Trophoblast cell (in vitro differentiated cells and primary cell): ENCODE measurements around the gene PRSS21.

ENCODE experiments used
- DNase-seq, 2 donors: peaks; one replicate each; pipeline ENCODE4 v3.0.0-alpha.2; 2016
- H2AFZ ChIP-seq: 2 replicates; pipeline ENCODE4 v1.6.1; 2013; ENCODE audit warnings: low read length, moderate library complexity, mild to moderate bottlenecking; ENCODE audit not compliant: insufficient read depth, poor library complexity
- H2AK5ac ChIP-seq: 2 replicates; pipeline ENCODE4 v1.6.1; 2013; ENCODE audit warnings: mild to moderate bottlenecking, low read length
- H2BK120ac ChIP-seq: 2 replicates; pipeline ENCODE4 v1.6.1; 2013; ENCODE audit warnings: low read length, mild to moderate bottlenecking, moderate library complexity; ENCODE audit not compliant: insufficient read depth, poor library complexity
- H2BK12ac ChIP-seq: 2 replicates; pipeline ENCODE4 v1.6.1; 2013; ENCODE audit warnings: mild to moderate bottlenecking, low read length, moderate library complexity
- H2BK5ac ChIP-seq: 2 replicates; pipeline ENCODE4 v1.6.1; 2013; ENCODE audit warnings: low read length, low read depth, moderate library complexity, mild to moderate bottlenecking; ENCODE audit not compliant: poor library complexity
- H3K14ac ChIP-seq: 2 replicates; pipeline ENCODE4 v1.6.1; 2013; ENCODE audit warnings: mild to moderate bottlenecking, low read length
- H3K18ac ChIP-seq: 2 replicates; pipeline ENCODE4 v1.6.1; 2013; ENCODE audit warnings: mild to moderate bottlenecking, low read length
- H3K23ac ChIP-seq: 2 replicates; pipeline ENCODE4 v1.6.1; 2013; ENCODE audit warnings: low read length
- H3K27ac ChIP-seq: 2 replicates; pipeline ENCODE4 v1.5.1; 2013; ENCODE audit warnings: low read depth, mild to moderate bottlenecking, inconsistent platforms, low read length, moderate library complexity
- H3K27me3 ChIP-seq: 2 replicates; pipeline ENCODE4 v1.6.1; 2013; ENCODE audit warnings: inconsistent platforms, mild to moderate bottlenecking, low read length, moderate library complexity; ENCODE audit not compliant: insufficient read depth
- H3K36me3 ChIP-seq, 2 experiments: 1 replicate in 1 of 2; 2 replicates in 1 of 2; pipeline ENCODE4 v1.6.1; 2013; ENCODE audit warnings: low read length in 2 of 2, mild to moderate bottlenecking in 2 of 2, moderate library complexity in 1 of 2; ENCODE audit not compliant: insufficient read depth in 2 of 2, control insufficient read depth in 1 of 2
- H3K4ac ChIP-seq: 2 replicates; pipeline ENCODE4 v1.6.1; 2013; ENCODE audit warnings: low read depth, mild to moderate bottlenecking, low read length, moderate library complexity
- H3K4me1 ChIP-seq, 2 experiments: 1 replicate in 1 of 2; 2 replicates in 1 of 2; pipeline ENCODE4 v1.6.1; 2013; ENCODE audit warnings: low read length in 2 of 2, mild to moderate bottlenecking in 2 of 2, moderate library complexity in 1 of 2; ENCODE audit not compliant: insufficient read depth in 2 of 2, control insufficient read depth in 1 of 2
- H3K4me2 ChIP-seq: 2 replicates; pipeline ENCODE4 v1.6.1; 2013; ENCODE audit warnings: inconsistent platforms, mild to moderate bottlenecking, low read length, moderate library complexity
- H3K4me3 ChIP-seq: 2 replicates; pipeline ENCODE4 v1.5.1; 2013; ENCODE audit warnings: mild to moderate bottlenecking, low read depth, low read length, inconsistent platforms
- H3K79me1 ChIP-seq: one replicate; pipeline ENCODE4 v1.6.1; 2013; ENCODE audit warnings: low read length
- H3K79me2 ChIP-seq: 2 replicates; pipeline ENCODE4 v1.6.1; 2013; ENCODE audit warnings: low read length, mild to moderate bottlenecking; ENCODE audit not compliant: control insufficient read depth, insufficient read depth, poor library complexity
- H3K9ac ChIP-seq: 2 replicates; pipeline ENCODE4 v1.6.1; 2013; ENCODE audit warnings: mild to moderate bottlenecking, low read length
- H3K9me3 ChIP-seq: 2 replicates; pipeline ENCODE4 v1.6.1; 2013; ENCODE audit warnings: low read depth, mild to moderate bottlenecking, control low read depth, inconsistent platforms, low read length; ENCODE audit not compliant: insufficient read depth
- H4K12ac ChIP-seq: 2 replicates; pipeline ENCODE4 v1.6.1; 2013; ENCODE audit warnings: low read depth, mild to moderate bottlenecking, low read length, moderate library complexity
- H4K8ac ChIP-seq: 2 replicates; pipeline ENCODE4 v1.6.1; 2013; ENCODE audit warnings: low read depth, mild to moderate bottlenecking, low read length, moderate library complexity
- H4K91ac ChIP-seq: one replicate; pipeline ENCODE4 v1.6.1; 2013; ENCODE audit warnings: low read depth, mild to moderate bottlenecking, low read length, moderate library complexity
- WGBS: extraction: QIAGEN DNeasy Blood & Tissue Kit; methylation state at CpG from one replicate; pipeline ENCODE4 v1.1.7; 2013; ENCODE audit warnings: missing lambda C conversion rate; ENCODE audit not compliant: insufficient read length, insufficient coverage; ENCODE audit errors: extremely low coverage; 5-methylcytosine and 5-hydroxymethylcytosine counted together

The PRSS21 gene

GRCh38 chr16:2818272-2818876, 1.3 kb downstream of the PRSS21 start:
- Histone ChIP-seq H3K36me3 (no peaks in the 10 kb centered on the region), H3K27ac (no peak overlapping the region), H3K4ac (no peak overlapping the region), H3K23ac (no peak overlapping the region), H3K9me3 (peaks cover 2% of the 10 kb centered on the region), H4K91ac (no peak overlapping the region), H2AK5ac (no peak overlapping the region), H4K12ac (no peak overlapping the region), H2BK5ac (no peak overlapping the region), H4K8ac (no peak overlapping the region), H3K14ac (no peak overlapping the region), H2BK120ac (no peak overlapping the region), H2BK12ac (no peak overlapping the region), H2AFZ (no peak overlapping the region), H3K4me3 (no peak overlapping the region), H3K79me1 (no peaks in the 10 kb centered on the region), H3K4me2 (no peak overlapping the region), H3K79me2 (no peaks in the 10 kb centered on the region), H3K4me1 (peaks cover 4 to 7% of the 10 kb centered on the region in 2 experiments), H3K18ac (no peak overlapping the region), H3K27me3 (no peaks in the 10 kb centered on the region), H3K9ac (no peak overlapping the region)
- no CpG with 5 or more reads among the region's 10 CpGs for WGBS
- peak in 1 of 2 donors; percentile 41 for DNase-seq

GRCh38 chr16:2819179-2819938, 2.3 kb downstream of the PRSS21 start:
- H4K91ac ChIP-seq: no peak overlapping the region
- no CpG with 5 or more reads among the region's 18 CpGs for WGBS
- H3K9ac ChIP-seq: no peak overlapping the region

GRCh38 chr16:2819939-2820835, 3.1 kb downstream of the PRSS21 start:
- no peak overlapping the region for H2AFZ ChIP-seq
- H3K79me2 ChIP-seq: no peaks in the 10 kb centered on the region
- H2BK120ac ChIP-seq: no peak overlapping the region
- no peaks in the 10 kb centered on the region for H3K36me3 ChIP-seq
- H2AK5ac ChIP-seq: no peak overlapping the region
- H3K9me3 ChIP-seq: peaks cover 2% of the 10 kb centered on the region
- H3K79me1 ChIP-seq: no peaks in the 10 kb centered on the region
- DNase-seq: no peak
- H3K27ac ChIP-seq: no peak overlapping the region
- H2BK5ac ChIP-seq: no peak overlapping the region
- H3K4me1 ChIP-seq: peaks cover 4 to 7% of the 10 kb centered on the region in 2 experiments
- no peak overlapping the region for H4K91ac ChIP-seq
- no peak overlapping the region for H3K4me3 ChIP-seq
- H3K9ac ChIP-seq: no peak overlapping the region
- no peak overlapping the region for H3K14ac ChIP-seq
- H3K4me2 ChIP-seq: no peak overlapping the region
- H4K12ac ChIP-seq: no peak overlapping the region
- H3K27me3 ChIP-seq: no peaks in the 10 kb centered on the region
- no CpG with 5 or more reads among the region's 17 CpGs for WGBS
- H3K4ac ChIP-seq: no peak overlapping the region
- no peak overlapping the region for H3K18ac ChIP-seq
- no peak overlapping the region for H4K8ac ChIP-seq
- H2BK12ac ChIP-seq: no peak overlapping the region
- no peak overlapping the region for H3K23ac ChIP-seq

More at GRCh38 chr16:2819179-2819938, 2.3 kb downstream of the PRSS21 start:
- no peak overlapping the region for H4K8ac ChIP-seq
- H2AK5ac ChIP-seq: no peak overlapping the region
- no peak overlapping the region for H3K4me2 ChIP-seq
- H3K36me3 ChIP-seq: no peaks in the 10 kb centered on the region
- no peak overlapping the region for H3K23ac ChIP-seq
- peaks cover 4 to 7% of the 10 kb centered on the region in 2 experiments for H3K4me1 ChIP-seq
- H3K14ac ChIP-seq: no peak overlapping the region
- no peaks in the 10 kb centered on the region for H3K79me1 ChIP-seq
- H3K4ac ChIP-seq: no peak overlapping the region
- no peak overlapping the region for H2BK5ac ChIP-seq
- H3K18ac ChIP-seq: no peak overlapping the region
- no peak overlapping the region for H2BK12ac ChIP-seq
- no peak overlapping the region for H4K12ac ChIP-seq
- H2AFZ ChIP-seq: no peak overlapping the region
- H3K27ac ChIP-seq: no peak overlapping the region
- no peaks in the 10 kb centered on the region for H3K27me3 ChIP-seq
- no peaks in the 10 kb centered on the region for H3K79me2 ChIP-seq
- no peak overlapping the region for H2BK120ac ChIP-seq
- H3K4me3 ChIP-seq: no peak overlapping the region
- no peak for DNase-seq
- H3K9me3 ChIP-seq: peaks cover 2% of the 10 kb centered on the region

GRCh38 chr16:2820836-2821486, 3.9 kb downstream of the PRSS21 start:
- Histone ChIP-seq H3K14ac (no peak overlapping the region), H2BK120ac (no peak overlapping the region), H3K4ac (no peak overlapping the region), H3K36me3 (no peaks in the 10 kb centered on the region), H3K27ac (no peak overlapping the region), H4K12ac (no peak overlapping the region), H2AFZ (no peak overlapping the region), H3K4me1 (peaks cover 4 to 7% of the 10 kb centered on the region in 2 experiments), H4K91ac (no peak overlapping the region), H3K79me1 (no peaks in the 10 kb centered on the region), H3K9ac (no peak overlapping the region), H3K4me3 (no peak overlapping the region), H3K9me3 (peaks cover 2% of the 10 kb centered on the region), H3K27me3 (no peaks in the 10 kb centered on the region), H2BK5ac (no peak overlapping the region), H3K79me2 (no peaks in the 10 kb centered on the region), H2BK12ac (no peak overlapping the region), H4K8ac (no peak overlapping the region), H3K4me2 (no peak overlapping the region), H3K18ac (no peak overlapping the region), H2AK5ac (no peak overlapping the region), H3K23ac (no peak overlapping the region)
- DNase-seq: no peak
- no CpG with 5 or more reads among the region's 14 CpGs for WGBS
